Caki2 (cell line): ENCODE measurements around the gene GPR84. TPM values are rescaled to one million over a fixed set of nuclear protein-coding genes. Genes with fewer than 3 reads are reported as not detected.

ENCODE experiments used
- DNase-seq: peaks from one replicate; pipeline ENCODE4 v3.0.0-alpha.2; 2015; ENCODE audit warnings: low read depth
- in situ Hi-C: cut with HindIII; loops from 2 replicates; pipeline ENCODE4 v1.10.0; 2016; ENCODE audit warnings: low sequenced_read_pairs, low pct_unique_long_range_greater_than_20kb, mixed read lengths
- total RNA-seq: library from RNA; depleted of rRNA; stranded (reverse); fragments of >200 nt; shearing (Covaris generic); gene quantifications from 2 replicates; pipeline ENCODE4 v1.2.3, GENCODE V29; 2014; ENCODE audit warnings: low replicate concordance

The GPR84 gene
- total RNA-seq, 1 experiment from 2014 or later, result not detected

- DNase-seq, result no peak
- in situ Hi-C loops, result no loop called here
Observed at GRCh38 chr12:54393743-54394142, 29.5 kb upstream of the GPR84 start.

- no peak for DNase-seq
- in situ Hi-C loops, result no loop called here
Observed at GRCh38 chr12:54393207-54393609, 28.9 kb upstream of the GPR84 start.

GRCh38 chr12:54392485-54393206 is 28.4 kb upstream of the GPR84 start:
- DNase-seq, result no peak
- in situ Hi-C loops, result no loop called here

GRCh38 chr12:54390668-54391551 is 26.6 kb upstream of the GPR84 start:
- peak; percentile 28 for DNase-seq
- in situ Hi-C loops, result no loop called here

GRCh38 chr12:54390176-54390667 is 25.9 kb upstream of the GPR84 start:
- in situ Hi-C loops, result no loop called here
- no peak for DNase-seq

- in situ Hi-C loops, result no loop called here
- no peak for DNase-seq
Observed at GRCh38 chr12:54389607-54390175, 25.4 kb upstream of the GPR84 start.

- no peak for DNase-seq
- in situ Hi-C loops, result no loop called here
Observed at GRCh38 chr12:54389134-54389508, 24.8 kb upstream of the GPR84 start.

- in situ Hi-C loops, result no loop called here
- DNase-seq, result no peak
Observed at GRCh38 chr12:54388237-54389133, 24.2 kb upstream of the GPR84 start.

- no peak for DNase-seq
- in situ Hi-C loops, result no loop called here
Observed at GRCh38 chr12:54387114-54387467, 22.8 kb upstream of the GPR84 start.

- in situ Hi-C loops, result no loop called here
Observed at GRCh38 chr12:54386403-54387113, 22.3 kb upstream of the GPR84 start.

GRCh38 chr12:54385251-54385914 is 21.1 kb upstream of the GPR84 start:
- in situ Hi-C loops, result no loop called here
- DNase-seq, result no peak

More at GRCh38 chr12:54386403-54387113, 22.3 kb upstream of the GPR84 start:
- DNase-seq, result no peak

- no peak for DNase-seq
- in situ Hi-C loops, result no loop called here
Observed at GRCh38 chr12:54384591-54385041, 20.3 kb upstream of the GPR84 start, which contains the start of gene ZNF385A. TSS of gene ZNF385A (minus strand) at chr12:54384733. CDS start at chr12:54384514, 219 bp downstream.

GRCh38 chr12:54383041-54383609 is 18.8 kb upstream of the GPR84 start:
- in situ Hi-C loops, result no loop called here
- DNase-seq, result peak; percentile 97

GRCh38 chr12:54381136-54381535 is 16.9 kb upstream of the GPR84 start:
- in situ Hi-C loops, result no loop called here

GRCh38 chr12:54379398-54380201 is 15.3 kb upstream of the GPR84 start:
- in situ Hi-C loops, result no loop called here
- peak; percentile 86 for DNase-seq

More at GRCh38 chr12:54381136-54381535, 16.9 kb upstream of the GPR84 start:
- no peak for DNase-seq
